GM12891 (cell line): ENCODE results near the gene ASF1B.

Source experiments
- DNase-seq: peaks from one replicate; pipeline ENCODE4 v3.0.0; 2011; ENCODE audit warnings: low spot score; ENCODE audit not compliant: insufficient read length
- FAIRE-seq: peaks from 2 replicates; lab custom pipeline; 2011; peaks lifted over from hg19 to GRCh38; lab: Jason Lieb, UNC
- PAX5 ChIP-seq: IDR thresholded peaks from 2 replicates; pipeline ENCODE4 v1.6.1; 2011; ENCODE audit warnings: low read length, moderate library complexity, mild to moderate bottlenecking; ENCODE audit not compliant: insufficient read depth, severe bottlenecking
- POLR2A ChIP-seq: IDR thresholded peaks from 2 replicates; pipeline ENCODE4 v1.6.1; 2011; ENCODE audit warnings: low read depth, low read length, control low read depth
- POLR2AphosphoS5 ChIP-seq: IDR thresholded peaks from 2 replicates; pipeline ENCODE4 v1.6.1; 2011; ENCODE audit warnings: low read depth, low read length, control low read depth
- POU2F2 ChIP-seq: IDR thresholded peaks from 2 replicates; pipeline ENCODE4 v1.6.1; 2011; ENCODE audit warnings: low read depth, mild to moderate bottlenecking, control low read depth, low read length, moderate library complexity
- SPI1 ChIP-seq: IDR thresholded peaks from 2 replicates; pipeline ENCODE4 v1.6.1; 2011; ENCODE audit warnings: low read depth, low read length, control low read depth
- TAF1 ChIP-seq: IDR thresholded peaks from 2 replicates; pipeline ENCODE4 v1.6.1; 2011; ENCODE audit warnings: low read depth, low read length, control low read depth

ASF1B gene

GRCh38 chr19:14113762-14114414 is 22.5 kb downstream of the ASF1B start:
- DNase-seq (no peak), FAIRE-seq (no peak)
- TF ChIP-seq TAF1 (no peak), POLR2A (no peak), PAX5 (no peak), POLR2AphosphoS5 (no peak), POU2F2 (no peak), SPI1 (no peak)

GRCh38 chr19:14112809-14113385 is 23.5 kb downstream of the ASF1B start:
- DNase-seq (no peak), FAIRE-seq (no peak)
- TF ChIP-seq TAF1 (no peak), SPI1 (no peak), POLR2A (no peak), POU2F2 (no peak)

GRCh38 chr19:14112051-14112808 is 24.2 kb downstream of the ASF1B start:
- FAIRE-seq, result no peak
- no peak for DNase-seq
- no peak for TF ChIP-seq POLR2A
- TF ChIP-seq POU2F2, result no peak
- TF ChIP-seq POLR2AphosphoS5, result no peak
- TF ChIP-seq PAX5, result no peak

- DNase-seq (no peak), FAIRE-seq (no peak)
- no peak for TF ChIP-seq POLR2A
- TF ChIP-seq POU2F2, result no peak
- no peak for TF ChIP-seq PAX5
- no peak for TF ChIP-seq POLR2AphosphoS5
- no peak for TF ChIP-seq SPI1
- TF ChIP-seq TAF1, result no peak
Measured at GRCh38 chr19:14111486-14111885, 24.9 kb downstream of the ASF1B start.

- TF ChIP-seq TAF1, result no peak
- no peak for TF ChIP-seq PAX5
- TF ChIP-seq SPI1, result no peak
- TF ChIP-seq POLR2A, result no peak
- no peak for TF ChIP-seq POLR2AphosphoS5
- no peak for TF ChIP-seq POU2F2
Measured at GRCh38 chr19:14110650-14111049, 25.7 kb downstream of the ASF1B start.

GRCh38 chr19:14107581-14108461 is 28.6 kb downstream of the ASF1B start:
- no peak for DNase-seq
- no peak for FAIRE-seq
- TF ChIP-seq SPI1 (no peak), POU2F2 (no peak), POLR2A (no peak), TAF1 (no peak), POLR2AphosphoS5 (no peak), PAX5 (no peak)

More at GRCh38 chr19:14110650-14111049, 25.7 kb downstream of the ASF1B start:
- FAIRE-seq (no peak), DNase-seq (no peak)

- FAIRE-seq (no peak), DNase-seq (no peak)
- TF ChIP-seq SPI1 (no peak), TAF1 (no peak), POLR2AphosphoS5 (no peak), POU2F2 (no peak), PAX5 (no peak), POLR2A (no peak)
Measured at GRCh38 chr19:14106840-14107239, 29.5 kb downstream of the ASF1B start.

- no peak for DNase-seq
- TF ChIP-seq POLR2AphosphoS5 (no peak), POLR2A (no peak), POU2F2 (no peak), PAX5 (no peak), TAF1 (no peak), SPI1 (no peak)
- FAIRE-seq, result no peak
Measured at GRCh38 chr19:14105680-14106079, 30.7 kb downstream of the ASF1B start.

- FAIRE-seq, result no peak
- TF ChIP-seq PAX5 (no peak), POU2F2 (no peak), POLR2A (no peak), TAF1 (no peak), POLR2AphosphoS5 (no peak), SPI1 (no peak)
- DNase-seq, result no peak
Measured at GRCh38 chr19:14103310-14103709, 33.1 kb downstream of the ASF1B start.
